Liver (tissue), 9 donors: ENCODE data around the gene DNAJC7. TPM values are rescaled to one million over a fixed set of nuclear protein-coding genes. Genes with fewer than 3 reads are reported as not detected.

Source experiments
- DNase-seq: peaks from one replicate; pipeline ENCODE4 v3.0.0-alpha.2; 2017; ENCODE audit warnings: low spot score
- H3K27ac ChIP-seq, 2 donors: one replicate each; pipeline ENCODE4 v1.7.0; 2013; ENCODE audit warnings: inconsistent platforms in 2 of 2, low read length in 2 of 2, control low read depth in 1 of 2, low read depth in 1 of 2, mild to moderate bottlenecking in 1 of 2
- H3K27me3 ChIP-seq, 4 donors: one replicate each; pipeline versions ENCODE4 v1.6.1 to v1.7.0; 2013; ENCODE audit warnings: low read length in 3 of 4, inconsistent platforms in 1 of 4, mild to moderate bottlenecking in 1 of 4, moderate library complexity in 1 of 4; ENCODE audit not compliant: control insufficient read depth in 4 of 4, insufficient read depth in 4 of 4
- H3K36me3 ChIP-seq, 4 donors: one replicate each; pipeline versions ENCODE4 v1.6.1 to v1.7.0; 2013; ENCODE audit warnings: low read length in 3 of 4, mild to moderate bottlenecking in 3 of 4, low read depth in 1 of 4, moderate library complexity in 1 of 4; ENCODE audit not compliant: control insufficient read depth in 4 of 4, insufficient read depth in 3 of 4
- H3K4me1 ChIP-seq, 4 donors: one replicate each; pipeline versions ENCODE4 v1.6.1 to v1.7.0; 2013; ENCODE audit warnings: low read length in 3 of 4, mild to moderate bottlenecking in 3 of 4, moderate library complexity in 1 of 4; ENCODE audit not compliant: control insufficient read depth in 4 of 4, insufficient read depth in 4 of 4
- H3K4me3 ChIP-seq, 3 donors: one replicate each; pipeline versions ENCODE4 v1.6.1 to v1.7.0; 2013; ENCODE audit warnings: low read length in 3 of 3, control low read depth in 1 of 3, low read depth in 1 of 3, mild to moderate bottlenecking in 1 of 3
- H3K9ac ChIP-seq, 2 donors: one replicate each; pipeline ENCODE4 v1.7.0; 2013; ENCODE audit warnings: low read length in 2 of 2, mild to moderate bottlenecking in 2 of 2, moderate library complexity in 2 of 2, control low read depth in 1 of 2, low read depth in 1 of 2
- H3K9me3 ChIP-seq, 4 donors: one replicate each; pipeline versions ENCODE4 v1.6.1 to v1.7.0; 2013; ENCODE audit warnings: low read length in 3 of 4; ENCODE audit not compliant: control insufficient read depth in 4 of 4
- EGR1 ChIP-seq, 2 donors: IDR thresholded peaks; 2 replicates each; pipeline ENCODE4 v1.6.1; 2016 to 2018; ENCODE audit warnings: antibody characterized with exemption in 2 of 2, low read depth in 2 of 2
- FOXA1 ChIP-seq: IDR thresholded peaks from 2 replicates; pipeline ENCODE4 v1.6.1; 2016; ENCODE audit warnings: antibody characterized with exemption
- FOXA2 ChIP-seq: IDR thresholded peaks from 2 replicates; pipeline ENCODE4 v1.6.1; 2016; ENCODE audit warnings: antibody characterized with exemption
- GABPA ChIP-seq, 2 donors: IDR thresholded peaks in 1 of 2; conservative IDR thresholded peaks in 1 of 2; 2 replicates each; pipeline ENCODE4 v1.6.1; 2016; ENCODE audit warnings: antibody characterized with exemption in 2 of 2, mild to moderate bottlenecking in 1 of 2, moderate library complexity in 1 of 2
- HNF4A ChIP-seq, 2 donors: conservative IDR thresholded peaks; 2 replicates each; pipeline ENCODE4 v1.6.1; 2016; ENCODE audit warnings: antibody characterized with exemption in 2 of 2, mild to moderate bottlenecking in 2 of 2
- HNF4G ChIP-seq: IDR thresholded peaks from 2 replicates; pipeline ENCODE4 v1.6.1; 2016; ENCODE audit warnings: antibody characterized with exemption
- JUND ChIP-seq, 2 donors: IDR thresholded peaks; 2 replicates each; pipeline ENCODE4 v1.6.1; 2016; ENCODE audit warnings: antibody characterized with exemption in 2 of 2
- NR2F2 ChIP-seq: IDR thresholded peaks from 2 replicates; pipeline ENCODE4 v1.6.1; 2016; ENCODE audit warnings: antibody characterized with exemption
- RAD21 ChIP-seq, 2 donors: IDR thresholded peaks; 2 replicates each; pipeline ENCODE4 v1.6.1; 2016; ENCODE audit warnings: antibody characterized with exemption in 2 of 2, mild to moderate bottlenecking in 2 of 2
- RXRA ChIP-seq, 2 donors: IDR thresholded peaks; 2 replicates each; pipeline ENCODE4 v1.6.1; 2017 to 2018; ENCODE audit warnings: antibody characterized with exemption in 2 of 2, mild to moderate bottlenecking in 1 of 2
- SP1 ChIP-seq: IDR thresholded peaks from 2 replicates; pipeline ENCODE4 v1.6.1; 2018; ENCODE audit warnings: antibody characterized with exemption, mild to moderate bottlenecking
- TAF1 ChIP-seq: conservative IDR thresholded peaks from 2 replicates; pipeline ENCODE4 v1.6.1; 2016; ENCODE audit warnings: antibody characterized with exemption, mild to moderate bottlenecking
- YY1 ChIP-seq: IDR thresholded peaks from 2 replicates; pipeline ENCODE4 v1.6.1; 2016; ENCODE audit warnings: antibody characterized with exemption, mild to moderate bottlenecking
- WGBS: extraction: QIAGEN DNeasy Blood & Tissue Kit; methylation state at CpG from one replicate; pipeline ENCODE4 v1.1.7; 2013; 5-methylcytosine and 5-hydroxymethylcytosine counted together
- polyA plus RNA-seq, 2 donors: library from polyadenylated mRNA; stranded (reverse) in 1 of 2; unstranded in 1 of 2; fragments of 200-250 nt in 1 of 2; fragments of >200 nt in 1 of 2; fragmentation: Nextera tagmentation in 1 of 2; extraction: Ambion mirVana in 1 of 2; gene quantifications; one replicate each; pipeline versions ENCODE4 v1.2.1 to v1.2.3, GENCODE V29; 2013 to 2015
- total RNA-seq, 2 donors: library from RNA; depleted of rRNA; stranded (reverse); fragments of >200 nt; gene quantifications; one replicate each; pipeline ENCODE4 v1.2.3, GENCODE V29; 2014
- TF ChIP-seq, protein P1 (sequence below): IDR thresholded peaks from 2 replicates; pipeline ENCODE4 v1.6.1; 2016; ENCODE audit warnings: antibody characterized with exemption
- TF ChIP-seq, protein P2 (sequence below): IDR thresholded peaks from 2 replicates; pipeline ENCODE4 v1.6.1; 2016; ENCODE audit warnings: antibody characterized with exemption
- TF ChIP-seq, protein P3 (sequence below): fragments of 150-350 bp; IDR thresholded peaks from 2 replicates; pipeline ENCODE4 v1.5.1; 2017; ENCODE audit warnings: improper control_type of control experiment, low read depth, low read length; ENCODE audit not compliant: missing input control
- TF ChIP-seq, protein P4 (sequence below): IDR thresholded peaks from 2 replicates; pipeline ENCODE4 v1.6.1; 2016; ENCODE audit warnings: antibody characterized with exemption
- TF ChIP-seq, protein P5 (sequence below): IDR thresholded peaks from 2 replicates; pipeline ENCODE4 v1.6.1; 2016; ENCODE audit warnings: antibody characterized with exemption, mild to moderate bottlenecking
- donor health status: healthy.
- donor health status: healthy.
- donor health status: healthy.
- donor health status: healthy.
- donor health status: healthy.

DNAJC7 gene
- total and polyA plus RNA-seq, 4 donors: 28.7 to 33.9 (median 30.6) TPM

DNA sequence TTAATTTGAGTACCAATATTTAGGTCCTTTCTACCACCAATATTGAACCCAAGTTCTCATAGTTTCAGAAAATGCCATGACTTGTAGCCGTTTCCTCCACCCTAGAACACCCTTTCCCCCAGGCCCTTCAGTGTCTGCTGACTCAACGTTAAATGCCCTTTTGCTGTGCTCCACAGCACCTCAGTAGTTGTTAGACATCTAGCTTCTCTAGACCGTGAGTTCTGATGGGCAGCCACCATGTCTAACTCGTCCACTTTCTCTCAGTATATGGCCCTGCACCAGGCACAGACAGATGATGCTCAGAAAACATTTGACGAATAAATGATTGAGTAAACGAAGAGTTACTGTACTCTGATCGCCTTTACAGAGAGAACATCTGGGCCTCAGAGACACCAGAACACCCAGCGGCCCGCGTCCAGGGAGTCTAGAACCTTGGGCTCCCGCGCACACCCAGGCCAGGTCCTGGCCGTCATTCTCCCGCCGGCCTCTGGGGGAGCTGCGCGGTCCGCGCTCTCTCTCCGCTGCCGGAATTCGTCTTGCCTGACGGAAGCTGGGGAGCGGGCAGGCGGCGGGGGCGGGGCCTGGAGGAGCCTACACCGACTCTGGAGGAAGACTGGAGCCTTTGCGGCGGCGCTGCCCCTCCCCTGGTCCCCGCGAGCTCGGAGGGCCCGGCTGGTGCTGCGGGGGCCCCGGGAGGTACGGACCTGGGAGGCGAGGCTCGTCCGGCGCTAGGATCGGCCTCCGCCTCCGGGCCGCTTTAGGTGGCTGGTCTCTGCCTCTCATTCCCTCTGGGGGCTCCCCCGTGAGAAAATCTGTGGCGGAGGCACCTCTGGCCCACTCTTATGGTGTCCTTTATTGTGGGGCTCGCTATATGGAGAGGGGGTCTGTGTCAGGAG lies 2.5 kb upstream of the DNAJC7 start, which contains the start of gene NKIRAS2:
Gene NKIRAS2, plus strand, starts transcription at position 582 of the 896 bp plus-strand sequence. CDS start 1,488 bp downstream, outside the sequence.
- peak; percentile 93 for DNase-seq
- Histone ChIP-seq H3K9me3 (no peaks in the 10 kb centered on the region), H3K27ac (peak within 1 kb of the TSS; percentile 57 to 65), H3K36me3 (peaks cover 3 to 8% (median 7%) of the 10 kb centered on the region in 4 donors), H3K4me1 (peaks cover 6 to 55% (median 46%) of the 10 kb centered on the region in 4 donors), H3K9ac (peak within 1 kb of the TSS; percentile 75 to 97), H3K27me3 (no peaks in the 10 kb centered on the region), H3K4me3 (peak within 1 kb of the TSS; percentile 71 to 87 (median 82))
- WGBS: 7% methylated on average over 49 of the region's 49 CpGs
- TF ChIP-seq HNF4G: no peak
- TF ChIP-seq GABPA (IDR thresholded peaks at IDR 0.05 in 1 of 2, conservative IDR thresholded peaks at IDR 0.05 in 1 of 2): peak; percentile 57 to 93
- TF ChIP-seq, protein P1, sequence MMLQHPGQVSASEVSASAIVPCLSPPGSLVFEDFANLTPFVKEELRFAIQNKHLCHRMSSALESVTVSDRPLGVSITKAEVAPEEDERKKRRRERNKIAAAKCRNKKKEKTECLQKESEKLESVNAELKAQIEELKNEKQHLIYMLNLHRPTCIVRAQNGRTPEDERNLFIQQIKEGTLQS: no peak
- TF ChIP-seq, protein P2, sequence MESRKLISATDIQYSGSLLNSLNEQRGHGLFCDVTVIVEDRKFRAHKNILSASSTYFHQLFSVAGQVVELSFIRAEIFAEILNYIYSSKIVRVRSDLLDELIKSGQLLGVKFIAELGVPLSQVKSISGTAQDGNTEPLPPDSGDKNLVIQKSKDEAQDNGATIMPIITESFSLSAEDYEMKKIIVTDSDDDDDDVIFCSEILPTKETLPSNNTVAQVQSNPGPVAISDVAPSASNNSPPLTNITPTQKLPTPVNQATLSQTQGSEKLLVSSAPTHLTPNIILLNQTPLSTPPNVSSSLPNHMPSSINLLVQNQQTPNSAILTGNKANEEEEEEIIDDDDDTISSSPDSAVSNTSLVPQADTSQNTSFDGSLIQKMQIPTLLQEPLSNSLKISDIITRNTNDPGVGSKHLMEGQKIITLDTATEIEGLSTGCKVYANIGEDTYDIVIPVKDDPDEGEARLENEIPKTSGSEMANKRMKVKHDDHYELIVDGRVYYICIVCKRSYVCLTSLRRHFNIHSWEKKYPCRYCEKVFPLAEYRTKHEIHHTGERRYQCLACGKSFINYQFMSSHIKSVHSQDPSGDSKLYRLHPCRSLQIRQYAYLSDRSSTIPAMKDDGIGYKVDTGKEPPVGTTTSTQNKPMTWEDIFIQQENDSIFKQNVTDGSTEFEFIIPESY: no peak
- TF ChIP-seq, protein P3, sequence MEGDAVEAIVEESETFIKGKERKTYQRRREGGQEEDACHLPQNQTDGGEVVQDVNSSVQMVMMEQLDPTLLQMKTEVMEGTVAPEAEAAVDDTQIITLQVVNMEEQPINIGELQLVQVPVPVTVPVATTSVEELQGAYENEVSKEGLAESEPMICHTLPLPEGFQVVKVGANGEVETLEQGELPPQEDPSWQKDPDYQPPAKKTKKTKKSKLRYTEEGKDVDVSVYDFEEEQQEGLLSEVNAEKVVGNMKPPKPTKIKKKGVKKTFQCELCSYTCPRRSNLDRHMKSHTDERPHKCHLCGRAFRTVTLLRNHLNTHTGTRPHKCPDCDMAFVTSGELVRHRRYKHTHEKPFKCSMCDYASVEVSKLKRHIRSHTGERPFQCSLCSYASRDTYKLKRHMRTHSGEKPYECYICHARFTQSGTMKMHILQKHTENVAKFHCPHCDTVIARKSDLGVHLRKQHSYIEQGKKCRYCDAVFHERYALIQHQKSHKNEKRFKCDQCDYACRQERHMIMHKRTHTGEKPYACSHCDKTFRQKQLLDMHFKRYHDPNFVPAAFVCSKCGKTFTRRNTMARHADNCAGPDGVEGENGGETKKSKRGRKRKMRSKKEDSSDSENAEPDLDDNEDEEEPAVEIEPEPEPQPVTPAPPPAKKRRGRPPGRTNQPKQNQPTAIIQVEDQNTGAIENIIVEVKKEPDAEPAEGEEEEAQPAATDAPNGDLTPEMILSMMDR: peak; percentile 90
- no peak for TF ChIP-seq NR2F2
- TF ChIP-seq RXRA (IDR thresholded peaks at IDR 0.05): no peak
- peak; percentile 41 for TF ChIP-seq SP1
- no peak for TF ChIP-seq TAF1
- TF ChIP-seq EGR1 (IDR thresholded peaks at IDR 0.05; ENCODE audit: low read depth in 2 of 2): peak in 1 of 2 donors; percentile 67
- TF ChIP-seq HNF4A (conservative IDR thresholded peaks at IDR 0.05): peak in 1 of 2 donors; percentile 22
- no peak for TF ChIP-seq FOXA2
- TF ChIP-seq RAD21 (IDR thresholded peaks at IDR 0.05): peak; percentile 56 to 72
- TF ChIP-seq, protein P4, sequence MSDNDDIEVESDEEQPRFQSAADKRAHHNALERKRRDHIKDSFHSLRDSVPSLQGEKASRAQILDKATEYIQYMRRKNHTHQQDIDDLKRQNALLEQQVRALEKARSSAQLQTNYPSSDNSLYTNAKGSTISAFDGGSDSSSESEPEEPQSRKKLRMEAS: no peak
- TF ChIP-seq, protein P5, sequence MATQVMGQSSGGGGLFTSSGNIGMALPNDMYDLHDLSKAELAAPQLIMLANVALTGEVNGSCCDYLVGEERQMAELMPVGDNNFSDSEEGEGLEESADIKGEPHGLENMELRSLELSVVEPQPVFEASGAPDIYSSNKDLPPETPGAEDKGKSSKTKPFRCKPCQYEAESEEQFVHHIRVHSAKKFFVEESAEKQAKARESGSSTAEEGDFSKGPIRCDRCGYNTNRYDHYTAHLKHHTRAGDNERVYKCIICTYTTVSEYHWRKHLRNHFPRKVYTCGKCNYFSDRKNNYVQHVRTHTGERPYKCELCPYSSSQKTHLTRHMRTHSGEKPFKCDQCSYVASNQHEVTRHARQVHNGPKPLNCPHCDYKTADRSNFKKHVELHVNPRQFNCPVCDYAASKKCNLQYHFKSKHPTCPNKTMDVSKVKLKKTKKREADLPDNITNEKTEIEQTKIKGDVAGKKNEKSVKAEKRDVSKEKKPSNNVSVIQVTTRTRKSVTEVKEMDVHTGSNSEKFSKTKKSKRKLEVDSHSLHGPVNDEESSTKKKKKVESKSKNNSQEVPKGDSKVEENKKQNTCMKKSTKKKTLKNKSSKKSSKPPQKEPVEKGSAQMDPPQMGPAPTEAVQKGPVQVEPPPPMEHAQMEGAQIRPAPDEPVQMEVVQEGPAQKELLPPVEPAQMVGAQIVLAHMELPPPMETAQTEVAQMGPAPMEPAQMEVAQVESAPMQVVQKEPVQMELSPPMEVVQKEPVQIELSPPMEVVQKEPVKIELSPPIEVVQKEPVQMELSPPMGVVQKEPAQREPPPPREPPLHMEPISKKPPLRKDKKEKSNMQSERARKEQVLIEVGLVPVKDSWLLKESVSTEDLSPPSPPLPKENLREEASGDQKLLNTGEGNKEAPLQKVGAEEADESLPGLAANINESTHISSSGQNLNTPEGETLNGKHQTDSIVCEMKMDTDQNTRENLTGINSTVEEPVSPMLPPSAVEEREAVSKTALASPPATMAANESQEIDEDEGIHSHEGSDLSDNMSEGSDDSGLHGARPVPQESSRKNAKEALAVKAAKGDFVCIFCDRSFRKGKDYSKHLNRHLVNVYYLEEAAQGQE: no peak
- peak; percentile 61 for TF ChIP-seq YY1
- peak in 1 of 2 donors; percentile 9 for TF ChIP-seq JUND (IDR thresholded peaks at IDR 0.05)
- no peak for TF ChIP-seq FOXA1
